Measurements from ENCODE around the gene EEFSEC. TPM values are rescaled to one million over a fixed set of nuclear protein-coding genes. Genes with fewer than 3 reads are reported as not detected.

EEFSEC gene
- total RNA-seq, 2 experiments from 2014 or later = 17.7 to 25.3 TPM

GRCh38 chr3:128445357-128445756 is 292.1 kb downstream of the EEFSEC start:
- POLR2A ChIA-PET = no interaction called here
- intact Hi-C loops (cut with micrococcal nuclease; ENCODE audit: unreplicated experiment) = no loop called here
- CTCF ChIA-PET (ENCODE audit: unreplicated experiment) = no interaction called here
- no peaks in the 10 kb centered on the region for H3K9me3 ChIP-seq (ENCODE audit: low read length)
- H3K4me2 ChIP-seq (ENCODE audit: low read length) = no peak overlapping the region
- BruUV-seq (replicated peaks) = no TSS peak
- no peak overlapping the region for H3K27ac ChIP-seq (ENCODE audit: low read depth, low read length, poor library complexity, severe bottlenecking)
- no peaks in the 10 kb centered on the region for H3K9me2 ChIP-seq (ENCODE audit: insufficient read depth, low read length)
- H2AFZ ChIP-seq (ENCODE audit: low read length) = no peak overlapping the region
- H4K20me1 ChIP-seq (ENCODE audit: insufficient read depth, low read length) = no peaks in the 10 kb centered on the region
- no peak for DNase-seq (ENCODE audit: low spot score)
- H3K4me1 ChIP-seq (ENCODE audit: insufficient read depth, low read length, poor library complexity, severe bottlenecking) = peaks cover 9% of the 10 kb centered on the region
- TF ChIP-seq CTCF (conservative IDR thresholded peaks at IDR 0.05; ENCODE audit: low read length) (no peak), EZH2phosphoT487 (IDR thresholded peaks at IDR 0.05; ENCODE audit: borderline replicate concordance, low read depth, low read length) (no peak)
- H3K79me2 ChIP-seq (ENCODE audit: insufficient read depth, low read depth, low read length) = no peaks in the 10 kb centered on the region
- H3K36me3 ChIP-seq (ENCODE audit: insufficient read depth, low read length) = no peaks in the 10 kb centered on the region
- no peak overlapping the region for H3K4me3 ChIP-seq (ENCODE audit: low read depth, low read length, poor library complexity, severe bottlenecking)

DNA sequence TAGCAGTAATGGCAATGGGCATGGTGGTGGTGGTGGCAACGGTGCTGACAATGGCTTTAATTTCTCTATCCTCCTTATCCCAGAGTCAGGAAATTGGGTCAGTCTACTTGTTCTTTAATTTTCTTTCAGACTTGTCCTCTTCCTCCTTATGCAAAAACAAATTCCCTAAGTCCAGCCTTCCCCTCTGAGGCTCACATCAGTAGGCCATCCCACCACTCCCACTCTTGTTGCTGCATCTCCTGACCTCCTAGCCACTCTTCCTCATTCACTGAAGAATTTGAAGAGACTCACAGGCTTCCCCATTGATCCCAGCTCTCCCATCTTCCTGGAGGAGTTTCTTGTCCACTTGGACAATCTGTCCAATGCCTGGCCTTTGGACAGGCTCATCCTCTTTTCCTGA is 293.5 kb downstream of the EEFSEC start:
- ChIA-PET POLR2A (no interaction called here), CTCF (ENCODE audit: unreplicated experiment) (no interaction called here)
- Histone ChIP-seq H3K9me2 (ENCODE audit: insufficient read depth, low read length) (no peaks in the 10 kb centered on the region), H3K36me3 (ENCODE audit: insufficient read depth, low read length) (no peaks in the 10 kb centered on the region), H3K79me2 (ENCODE audit: insufficient read depth, low read depth, low read length) (no peaks in the 10 kb centered on the region), H3K4me3 (ENCODE audit: low read depth, low read length, poor library complexity, severe bottlenecking) (no peak overlapping the region), H2AFZ (ENCODE audit: low read length) (no peak overlapping the region), H3K27ac (ENCODE audit: low read depth, low read length, poor library complexity, severe bottlenecking) (no peak overlapping the region), H3K4me2 (ENCODE audit: low read length) (no peak overlapping the region), H4K20me1 (ENCODE audit: insufficient read depth, low read length) (no peaks in the 10 kb centered on the region), H3K4me1 (ENCODE audit: insufficient read depth, low read length, poor library complexity, severe bottlenecking) (peaks cover 9% of the 10 kb centered on the region), H3K9me3 (ENCODE audit: low read length) (no peaks in the 10 kb centered on the region)
- DNase-seq (ENCODE audit: low spot score) = no peak
- no peak for TF ChIP-seq EZH2phosphoT487 (IDR thresholded peaks at IDR 0.05; ENCODE audit: borderline replicate concordance, low read depth, low read length)
- TF ChIP-seq CTCF (conservative IDR thresholded peaks at IDR 0.05; ENCODE audit: low read length) = no peak
- intact Hi-C loops (cut with micrococcal nuclease; ENCODE audit: unreplicated experiment) = no loop called here
- no TSS peak for BruUV-seq (replicated peaks)

DNA sequence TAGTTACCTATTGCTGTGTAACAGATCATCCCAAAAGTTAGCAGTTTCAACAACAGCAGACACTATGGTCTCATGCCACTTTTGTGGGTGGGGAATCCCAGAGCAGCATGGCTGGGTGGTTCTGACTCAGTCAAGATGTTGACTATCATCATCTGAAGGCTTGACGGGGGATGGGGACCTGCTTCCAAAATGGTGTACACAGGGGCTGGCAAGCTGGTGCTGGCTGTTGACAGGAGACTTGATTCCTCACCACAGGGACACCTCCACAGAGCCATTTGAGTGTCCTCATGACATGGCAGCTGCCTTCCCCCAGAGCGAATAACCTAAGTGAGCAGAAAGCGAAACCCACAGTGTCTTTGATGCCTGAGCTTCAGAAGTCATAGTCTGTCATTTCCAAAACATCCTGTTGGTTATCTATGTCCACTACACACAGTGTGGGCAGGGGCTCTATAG is 294.3 kb downstream of the EEFSEC start:
- Histone ChIP-seq H3K79me2 (ENCODE audit: insufficient read depth, low read depth, low read length) (no peaks in the 10 kb centered on the region), H2AFZ (ENCODE audit: low read length) (no peak overlapping the region), H3K9me2 (ENCODE audit: insufficient read depth, low read length) (no peaks in the 10 kb centered on the region), H3K9me3 (ENCODE audit: low read length) (no peaks in the 10 kb centered on the region), H4K20me1 (ENCODE audit: insufficient read depth, low read length) (no peaks in the 10 kb centered on the region), H3K4me1 (ENCODE audit: insufficient read depth, low read length, poor library complexity, severe bottlenecking) (peaks cover 9% of the 10 kb centered on the region), H3K4me2 (ENCODE audit: low read length) (no peak overlapping the region), H3K36me3 (ENCODE audit: insufficient read depth, low read length) (no peaks in the 10 kb centered on the region), H3K4me3 (ENCODE audit: low read depth, low read length, poor library complexity, severe bottlenecking) (no peak overlapping the region), H3K27ac (ENCODE audit: low read depth, low read length, poor library complexity, severe bottlenecking) (no peak overlapping the region)
- TF ChIP-seq EZH2phosphoT487 (IDR thresholded peaks at IDR 0.05; ENCODE audit: borderline replicate concordance, low read depth, low read length) (no peak), CTCF (conservative IDR thresholded peaks at IDR 0.05; ENCODE audit: low read length) (no peak)
- ChIA-PET POLR2A (no interaction called here), CTCF (ENCODE audit: unreplicated experiment) (interaction anchor here (0.5 kb wide), 1 partner anchor 607 kb away, joined by 3 read pairs; no protein-coding TSS in a partner anchor)
- no TSS peak for BruUV-seq (replicated peaks)
- DNase-seq (ENCODE audit: low spot score) = no peak
- intact Hi-C loops (cut with micrococcal nuclease; ENCODE audit: unreplicated experiment) = no loop called here

Data from OCI-LY7 (cell line).